ENCODE measurements around the gene STIM1. TPM values are rescaled to one million over a fixed set of nuclear protein-coding genes. Genes with fewer than 3 reads are reported as not detected.

Gene STIM1
- total RNA-seq, 1 experiment from 2014 or later, result 28.3 TPM

DNA sequence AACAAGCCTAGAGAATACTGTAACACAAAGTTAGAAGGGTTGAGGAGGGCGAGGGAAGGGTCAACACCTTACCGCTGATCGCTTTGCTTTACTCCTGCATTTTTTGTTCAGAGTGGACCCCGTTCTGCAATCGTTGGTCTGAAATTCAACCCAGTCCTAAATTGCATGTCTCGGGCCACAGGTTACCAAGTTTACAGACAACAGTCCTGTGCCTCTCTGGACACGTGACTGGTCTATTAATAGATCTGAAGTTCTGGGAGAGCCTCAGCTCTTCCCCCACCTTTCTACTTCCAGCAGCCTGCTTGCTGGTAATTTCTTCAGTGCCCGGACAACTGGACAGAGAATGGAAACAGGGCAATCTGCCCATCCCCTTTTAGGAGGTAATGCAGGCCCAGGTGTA is 74.2 kb downstream of the STIM1 start:
- Histone ChIP-seq H3K9me2 (ENCODE audit: insufficient read depth) (no peaks in the 10 kb centered on the region), H3K4me1 (replicated peaks; ENCODE audit: insufficient read depth) (no peaks in the 10 kb centered on the region), H4K20me1 (ENCODE audit: insufficient read depth) (no peaks in the 10 kb centered on the region), H3K79me2 (ENCODE audit: low read depth) (no peaks in the 10 kb centered on the region), H3K4me3 (no peak overlapping the region), H3K36me3 (ENCODE audit: low read depth) (no peaks in the 10 kb centered on the region), H3K4me2 (no peak overlapping the region), H3K27ac (no peak overlapping the region), H2AFZ (no peak overlapping the region), H3F3A (ENCODE audit: insufficient read depth, low read depth) (no peaks in the 10 kb centered on the region), H3K27me3 (ENCODE audit: insufficient read depth, low read depth) (no peaks in the 10 kb centered on the region), H3K9me3 (ENCODE audit: insufficient read depth, low read depth) (no peaks in the 10 kb centered on the region)
- POLR2A ChIA-PET (ENCODE audit: unreplicated experiment), result no interaction called here
- TF ChIP-seq CTCF (conservative IDR thresholded peaks at IDR 0.05) (no peak), EZH2 (IDR thresholded peaks at IDR 0.05; ENCODE audit: low read depth) (no peak)
- CTCF ChIA-PET, result no interaction called here
- intact Hi-C loops (cut with micrococcal nuclease; ENCODE audit: unreplicated experiment), result no loop called here
- no TSS peak for BruUV-seq (replicated peaks)
- no peak for DNase-seq

- Histone ChIP-seq H3K4me2 (no peak overlapping the region), H3K79me2 (ENCODE audit: low read depth) (no peaks in the 10 kb centered on the region), H3K27ac (no peak overlapping the region), H4K20me1 (ENCODE audit: insufficient read depth) (no peaks in the 10 kb centered on the region), H3K9me2 (ENCODE audit: insufficient read depth) (no peaks in the 10 kb centered on the region), H3K4me1 (replicated peaks; ENCODE audit: insufficient read depth) (no peaks in the 10 kb centered on the region), H3K4me3 (no peak overlapping the region), H3K36me3 (ENCODE audit: low read depth) (no peaks in the 10 kb centered on the region), H3F3A (ENCODE audit: insufficient read depth, low read depth) (no peaks in the 10 kb centered on the region), H2AFZ (no peak overlapping the region), H3K9me3 (ENCODE audit: insufficient read depth, low read depth) (no peaks in the 10 kb centered on the region), H3K27me3 (ENCODE audit: insufficient read depth, low read depth) (no peaks in the 10 kb centered on the region)
- no peak for DNase-seq
- BruUV-seq (replicated peaks), result no TSS peak
- CTCF ChIA-PET, result interaction anchor here (0.7 kb wide), 1 partner anchor 55 kb away, joined by 5 read pairs; no protein-coding TSS in a partner anchor
- TF ChIP-seq CTCF (conservative IDR thresholded peaks at IDR 0.05) (no peak), EZH2 (IDR thresholded peaks at IDR 0.05; ENCODE audit: low read depth) (no peak)
- POLR2A ChIA-PET (ENCODE audit: unreplicated experiment), result no interaction called here
- intact Hi-C loops (cut with micrococcal nuclease; ENCODE audit: unreplicated experiment), result no loop called here
These were observed 77.2 kb downstream of the STIM1 start for GRCh38 chr11:3932698-3933097.

DNA sequence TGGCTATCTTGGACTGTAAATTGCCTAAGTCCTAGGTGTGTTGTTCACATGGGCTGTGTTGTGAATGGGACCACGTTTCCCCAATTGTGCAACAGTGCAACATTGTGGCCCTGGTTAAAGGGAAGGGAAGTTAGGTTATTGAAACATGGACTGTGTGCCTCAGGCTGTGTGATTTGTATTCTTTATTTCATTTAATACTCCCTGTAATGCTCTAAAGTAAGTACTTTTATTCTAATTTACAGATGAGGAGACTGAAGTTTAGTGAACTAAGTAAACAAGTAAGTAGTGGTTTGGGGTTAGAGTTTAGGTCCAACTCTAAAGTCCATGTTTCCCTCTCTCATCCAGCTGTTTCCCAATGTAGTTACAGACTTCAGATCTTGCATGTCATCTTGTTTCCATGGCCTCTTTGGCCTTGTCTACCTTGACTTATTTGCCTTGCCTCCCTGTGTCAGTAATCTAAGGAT is 77.7 kb downstream of the STIM1 start:
- Histone ChIP-seq H3K4me1 (replicated peaks; ENCODE audit: insufficient read depth) (no peaks in the 10 kb centered on the region), H3F3A (ENCODE audit: insufficient read depth, low read depth) (no peaks in the 10 kb centered on the region), H3K4me3 (no peak overlapping the region), H3K9me2 (ENCODE audit: insufficient read depth) (no peaks in the 10 kb centered on the region), H3K36me3 (ENCODE audit: low read depth) (no peaks in the 10 kb centered on the region), H3K79me2 (ENCODE audit: low read depth) (no peaks in the 10 kb centered on the region), H4K20me1 (ENCODE audit: insufficient read depth) (no peaks in the 10 kb centered on the region), H2AFZ (no peak overlapping the region), H3K27me3 (ENCODE audit: insufficient read depth, low read depth) (no peaks in the 10 kb centered on the region), H3K27ac (no peak overlapping the region), H3K4me2 (no peak overlapping the region), H3K9me3 (ENCODE audit: insufficient read depth, low read depth) (no peaks in the 10 kb centered on the region)
- DNase-seq, result no peak
- no peak for TF ChIP-seq CTCF (conservative IDR thresholded peaks at IDR 0.05)
- TF ChIP-seq EZH2 (IDR thresholded peaks at IDR 0.05; ENCODE audit: low read depth), result no peak
- intact Hi-C loops (cut with micrococcal nuclease; ENCODE audit: unreplicated experiment), result no loop called here
- no TSS peak for BruUV-seq (replicated peaks)
- ChIA-PET POLR2A (ENCODE audit: unreplicated experiment) (no interaction called here), CTCF (interaction anchor here (0.7 kb wide), 1 partner anchor 55 kb away, joined by 5 read pairs; no protein-coding TSS in a partner anchor)
